Stimulated activated CD4-positive, alpha-beta T cell treated with anti-CD3 and anti-CD28 coated beads, Interleukin-2, amount 100 ng/mL, for 24 hours (primary cell): ENCODE measurements around the gene FIBCD1.
"Not testable (repeated sequence)": the region's sequence is repeated elsewhere in the genome, so short reads cannot be mapped to it uniquely, and the experiment has no call there.

ENCODE experiments used
- DNase-seq, 2 donors: peaks; one replicate each; pipeline ENCODE4 v3.0.0-alpha.2; 2020

FIBCD1 gene

GRCh38 chr9:130920762-130921299 lies 18.2 kb downstream of the FIBCD1 start:
- no peak for DNase-seq

- no peak for DNase-seq
These were observed 18.8 kb downstream of the FIBCD1 start for GRCh38 chr9:130920233-130920632.

- DNase-seq: no peak
These were observed 19.4 kb downstream of the FIBCD1 start for GRCh38 chr9:130919559-130920145.

GRCh38 chr9:130918826-130919558 lies 20.1 kb downstream of the FIBCD1 start:
- DNase-seq: no peak

GRCh38 chr9:130918101-130918825 lies 20.8 kb downstream of the FIBCD1 start:
- DNase-seq: no peak

GRCh38 chr9:130917168-130917960 lies 21.7 kb downstream of the FIBCD1 start:
- DNase-seq: no peak

GRCh38 chr9:130915096-130915447 lies 24.0 kb downstream of the FIBCD1 start:
- no peak for DNase-seq

GRCh38 chr9:130914417-130915095 lies 24.5 kb downstream of the FIBCD1 start:
- DNase-seq: no peak

- DNase-seq: no peak
These were observed 25.2 kb downstream of the FIBCD1 start for GRCh38 chr9:130913599-130914416.

- no peak for DNase-seq
These were observed 26.0 kb downstream of the FIBCD1 start for GRCh38 chr9:130912932-130913598.

GRCh38 chr9:130911254-130912049 lies 27.6 kb downstream of the FIBCD1 start:
- no peak for DNase-seq

GRCh38 chr9:130910670-130911069 lies 28.4 kb downstream of the FIBCD1 start:
- DNase-seq: not testable (repeated sequence)

- not testable (repeated sequence) for DNase-seq
These were observed 29.0 kb downstream of the FIBCD1 start for GRCh38 chr9:130910041-130910440.

GRCh38 chr9:130908878-130909355 lies 30.1 kb downstream of the FIBCD1 start:
- DNase-seq: no peak

- no peak for DNase-seq
These were observed 30.7 kb downstream of the FIBCD1 start for GRCh38 chr9:130908146-130908877.

GRCh38 chr9:130906735-130907416 lies 32.2 kb downstream of the FIBCD1 start:
- DNase-seq: no peak

- DNase-seq: no peak
These were observed 32.9 kb downstream of the FIBCD1 start for GRCh38 chr9:130905902-130906734.
